Activated T-cell treated with anti-CD3 and anti-CD28 coated beads for 24 hours (primary cell): ENCODE results near the gene THRB.
"Not testable (repeated sequence)": the region's sequence is repeated elsewhere in the genome, so short reads cannot be mapped to it uniquely, and the experiment has no call there.

Experiments used
- DNase-seq: peaks from one replicate; pipeline ENCODE4 v3.0.0-alpha.2; 2020; ENCODE audit warnings: low read depth

The THRB gene

DNA sequence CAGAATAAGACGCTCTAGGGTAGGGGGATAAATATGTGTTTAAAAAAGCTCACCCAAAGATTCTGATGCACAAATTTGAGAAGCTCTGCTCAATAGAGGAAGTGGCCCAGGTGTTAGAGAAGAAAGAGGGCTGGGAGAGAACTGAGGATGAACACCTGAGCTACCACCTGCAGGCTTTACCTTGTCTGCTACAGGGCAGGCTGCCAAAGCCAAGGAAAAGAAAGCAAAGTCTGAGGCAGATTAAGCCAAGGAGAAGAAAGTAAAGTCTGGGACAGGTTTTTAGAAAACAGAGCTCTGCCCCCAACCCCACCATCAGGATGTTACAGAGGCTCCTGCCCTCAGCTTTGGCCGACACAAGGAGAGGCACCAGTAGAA is 92.9 kb downstream of the THRB start:
- no peak for DNase-seq

DNA sequence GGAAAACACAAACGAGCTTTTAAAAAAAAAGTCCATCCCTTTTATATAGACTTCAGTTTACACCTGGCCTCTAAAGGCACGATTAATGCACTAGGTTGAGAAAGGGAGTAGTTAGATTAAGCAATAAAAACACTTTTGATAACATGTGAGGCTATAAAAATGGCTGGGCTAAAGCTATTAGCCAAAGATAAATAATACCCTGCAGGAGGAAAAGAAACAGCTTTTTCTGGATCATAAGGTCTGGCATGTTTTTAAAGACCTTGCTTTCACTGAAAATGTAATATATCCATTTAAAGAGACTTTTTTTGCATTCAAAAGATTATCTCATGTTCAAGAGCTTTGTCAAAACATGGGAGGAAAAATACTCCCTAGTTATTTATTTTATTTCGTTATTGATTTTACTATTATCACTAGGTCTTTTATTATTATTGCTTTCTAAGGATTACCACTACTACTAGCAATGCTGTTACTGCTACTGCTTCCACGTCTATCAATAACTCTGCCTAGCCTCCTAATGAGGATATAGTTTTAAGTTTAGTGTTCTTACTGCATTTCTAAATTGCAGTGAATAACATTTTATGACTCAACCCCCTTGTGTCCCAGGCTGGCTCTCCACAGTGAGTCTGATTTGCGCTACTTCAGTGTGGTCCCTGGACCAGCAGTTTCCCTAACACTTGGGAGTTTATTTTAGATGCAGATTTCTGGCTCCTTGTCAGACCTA is 93.4 kb downstream of the THRB start:
- DNase-seq = no peak

DNA sequence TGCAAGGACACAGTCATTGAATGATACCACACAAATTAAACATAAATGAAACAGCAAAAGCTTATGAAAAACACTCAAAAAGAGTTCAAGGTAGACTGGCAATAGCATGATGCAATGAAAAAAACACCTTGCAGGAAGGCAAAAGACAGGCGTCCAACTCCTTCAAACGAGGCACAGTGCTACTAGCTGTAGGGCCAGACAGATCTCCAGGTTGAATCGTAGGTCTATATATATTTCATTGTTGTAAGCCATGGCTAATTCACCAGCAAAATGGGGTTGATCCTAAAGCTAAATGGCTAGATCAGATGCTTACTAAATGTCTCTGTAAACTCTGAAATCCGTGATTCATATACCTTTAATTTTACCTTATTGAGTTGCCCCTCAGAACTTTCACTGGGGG is 94.2 kb downstream of the THRB start:
- DNase-seq = no peak

DNA sequence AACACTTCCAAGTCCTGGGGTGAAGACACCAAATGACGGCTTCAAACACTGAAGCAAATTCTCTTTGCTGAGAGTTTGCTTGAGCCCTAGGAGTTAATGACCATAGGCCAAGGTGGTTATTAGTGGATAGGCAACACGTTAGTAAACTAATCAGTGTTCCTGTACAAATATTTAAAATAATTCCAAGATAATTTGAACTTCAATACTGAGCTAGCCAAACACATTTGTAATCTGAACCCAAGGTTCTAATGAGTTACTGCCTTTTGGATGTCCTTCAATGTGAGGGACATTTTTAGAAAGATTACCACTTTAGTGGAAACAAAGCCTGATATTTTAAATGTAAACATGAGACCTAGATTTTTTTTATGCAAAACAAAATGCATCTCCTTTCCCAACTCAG is 94.6 kb downstream of the THRB start:
- no peak for DNase-seq

- DNase-seq = no peak
Measured at GRCh38 chr3:24399614-24400013, 95.0 kb downstream of the THRB start.

DNA sequence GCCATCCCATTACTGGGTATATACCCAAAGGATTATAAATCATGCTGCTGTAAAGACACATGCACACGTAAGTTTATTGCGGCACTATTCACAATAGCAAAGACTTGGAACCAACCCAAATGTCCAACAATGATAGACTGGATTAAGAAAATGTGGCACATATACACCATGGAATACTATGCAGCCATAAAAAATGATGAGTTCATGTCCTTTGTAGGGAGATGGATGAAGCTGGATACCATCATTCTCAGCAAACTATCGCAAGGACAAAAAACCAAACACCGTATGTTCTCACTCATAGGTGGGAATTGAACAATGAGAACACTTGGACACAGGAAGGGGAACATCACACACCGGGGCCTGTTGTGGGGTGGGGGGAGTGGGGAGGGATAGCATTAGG is 95.9 kb downstream of the THRB start:
- DNase-seq = not testable (repeated sequence)

DNA sequence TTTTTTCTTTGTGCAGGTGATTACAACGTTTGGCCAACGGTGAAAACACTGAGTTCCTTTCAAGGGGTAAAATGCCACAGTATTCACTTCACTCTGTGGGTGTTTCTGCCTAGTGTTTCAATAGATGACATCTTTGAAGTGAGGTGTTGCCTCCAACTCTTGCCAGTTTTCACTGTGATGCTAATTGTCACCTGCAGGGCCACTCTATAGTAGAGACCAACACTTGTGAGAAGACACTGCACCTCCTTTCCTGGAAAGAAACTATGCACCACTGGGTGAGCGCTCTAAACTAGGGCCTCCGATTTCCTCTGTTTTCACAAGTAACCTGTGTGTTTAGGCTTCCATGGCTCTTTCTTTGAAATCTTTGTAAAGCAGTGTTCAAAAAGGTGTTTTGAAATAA is 98.3 kb downstream of the THRB start:
- no peak for DNase-seq

- DNase-seq = no peak
Measured at GRCh38 chr3:24394754-24395153, 99.9 kb downstream of the THRB start.

- DNase-seq = no peak
Measured at GRCh38 chr3:24393316-24393715, 101.3 kb downstream of the THRB start.

GRCh38 chr3:24390169-24391130 is 104.2 kb downstream of the THRB start:
- DNase-seq = no peak

DNA sequence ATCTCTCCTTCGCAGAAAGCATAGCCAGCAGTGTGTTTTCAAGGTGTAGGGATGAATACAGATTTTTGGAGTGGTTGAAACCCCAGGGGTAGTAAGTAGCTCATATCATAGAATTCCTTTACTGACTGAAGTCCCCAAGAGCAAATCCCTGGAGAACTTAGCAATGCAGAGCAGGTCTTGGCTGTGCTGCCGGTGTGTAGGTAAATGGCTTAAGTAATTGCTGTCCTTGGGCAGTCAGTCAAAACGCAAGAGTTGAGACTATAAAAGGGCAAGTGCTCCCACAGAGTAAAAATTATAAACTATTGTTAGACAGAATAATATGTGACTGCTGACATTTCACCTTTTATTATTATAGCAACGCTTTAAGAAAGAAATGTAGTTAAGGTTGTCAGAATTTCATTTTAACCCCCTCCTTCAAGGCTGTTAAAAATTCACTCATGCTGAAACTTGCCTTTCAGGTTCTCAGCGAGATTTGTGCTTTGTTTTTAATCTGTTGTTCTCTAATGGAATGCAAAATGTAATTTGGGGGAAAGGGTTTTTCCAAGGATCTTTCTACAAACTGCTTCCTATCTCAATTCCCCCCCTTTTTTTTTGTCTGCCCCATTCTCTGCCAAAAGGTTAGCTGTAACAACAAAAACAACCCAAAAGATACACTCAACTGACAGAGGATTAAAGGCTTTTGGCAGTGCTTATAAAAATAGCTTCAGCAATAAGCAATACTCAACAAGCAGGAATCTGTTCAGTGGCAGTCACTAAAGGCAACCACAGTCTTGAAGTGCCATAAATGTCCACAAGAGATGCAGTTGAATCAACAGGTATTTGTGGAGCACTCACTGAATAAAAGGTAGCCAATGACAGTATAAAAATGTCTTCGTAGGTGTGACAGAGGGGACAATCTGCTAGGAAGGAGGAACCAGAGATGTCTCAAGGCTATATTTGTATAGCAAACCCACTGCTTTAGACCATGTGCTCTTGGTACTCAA is 105.3 kb downstream of the THRB start:
- no peak for DNase-seq

DNA sequence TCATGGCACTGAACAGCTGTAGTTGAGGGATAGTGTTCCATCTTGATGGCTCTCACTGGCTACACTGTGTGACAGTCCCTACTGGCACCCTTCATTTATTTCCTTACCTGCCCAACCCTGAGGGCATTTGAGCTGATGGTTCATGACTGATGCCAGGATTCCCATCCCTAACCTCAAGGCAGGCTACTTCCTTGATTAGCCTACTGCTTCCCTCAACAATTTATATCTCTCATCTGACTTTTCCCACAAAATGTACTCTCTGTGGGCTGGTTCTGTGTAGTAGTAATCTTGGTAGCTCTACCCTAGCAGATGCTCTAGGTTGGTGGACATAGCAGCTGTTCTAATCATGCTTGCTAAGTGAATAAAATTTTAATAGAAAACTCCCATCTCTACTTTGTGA is 106.0 kb downstream of the THRB start:
- DNase-seq = no peak

DNA sequence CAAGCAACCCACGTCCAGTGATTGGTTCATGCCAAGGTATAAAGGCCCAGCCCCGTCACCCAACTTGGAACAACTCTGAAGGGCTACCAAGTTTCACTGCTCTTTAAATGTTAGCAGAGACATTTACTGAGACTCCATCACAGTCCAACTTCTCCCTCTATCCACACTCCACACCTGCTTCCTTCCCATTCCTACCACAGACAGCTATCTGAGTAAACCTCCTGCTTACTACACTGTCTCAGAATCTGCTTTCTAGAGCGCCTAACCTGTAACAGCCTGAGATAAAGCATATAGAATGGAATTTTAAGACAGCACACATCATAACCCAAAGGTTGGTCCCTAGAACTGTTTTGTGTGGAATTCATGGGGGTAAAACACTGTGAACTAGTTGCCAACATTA is 106.5 kb downstream of the THRB start:
- DNase-seq = no peak

DNA sequence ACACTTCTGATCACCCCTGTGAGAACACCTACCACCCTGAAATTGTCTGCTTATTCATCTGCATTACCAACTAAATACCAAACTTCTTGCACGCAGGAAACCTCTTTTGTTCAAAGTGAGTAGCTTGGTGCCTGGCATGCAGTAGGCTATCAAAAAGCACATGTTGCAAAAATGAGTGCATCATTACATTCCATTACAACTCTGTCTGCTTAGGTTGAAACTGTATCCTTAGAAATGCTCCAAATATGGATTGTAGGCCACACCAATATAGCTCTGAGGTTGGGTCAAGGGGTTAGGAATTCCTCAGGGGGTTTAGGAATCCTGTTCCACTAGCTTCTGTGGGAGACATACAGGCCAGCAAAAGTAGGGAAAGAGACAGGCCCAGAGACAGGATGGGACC is 107.2 kb downstream of the THRB start:
- DNase-seq = no peak

DNA sequence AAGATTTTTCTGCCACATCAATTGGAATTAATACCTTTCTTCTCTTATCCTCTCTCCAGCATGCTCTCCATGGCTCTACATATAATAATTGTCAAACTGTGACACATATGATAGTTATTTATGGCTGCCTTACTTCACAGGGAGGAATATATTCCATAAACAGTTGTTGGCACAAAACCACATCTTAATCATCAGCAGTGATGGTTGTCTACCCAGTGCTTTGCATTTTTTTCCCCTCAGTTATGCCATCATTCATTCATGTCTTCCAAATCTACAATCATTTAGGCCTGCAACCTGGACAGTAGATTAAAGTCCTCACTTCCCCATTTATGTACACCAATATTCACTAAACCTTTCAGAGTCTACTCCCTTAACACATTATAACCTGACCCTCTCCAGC is 107.7 kb downstream of the THRB start:
- DNase-seq = no peak

GRCh38 chr3:24386458-24386857 is 108.2 kb downstream of the THRB start:
- no peak for DNase-seq

DNA sequence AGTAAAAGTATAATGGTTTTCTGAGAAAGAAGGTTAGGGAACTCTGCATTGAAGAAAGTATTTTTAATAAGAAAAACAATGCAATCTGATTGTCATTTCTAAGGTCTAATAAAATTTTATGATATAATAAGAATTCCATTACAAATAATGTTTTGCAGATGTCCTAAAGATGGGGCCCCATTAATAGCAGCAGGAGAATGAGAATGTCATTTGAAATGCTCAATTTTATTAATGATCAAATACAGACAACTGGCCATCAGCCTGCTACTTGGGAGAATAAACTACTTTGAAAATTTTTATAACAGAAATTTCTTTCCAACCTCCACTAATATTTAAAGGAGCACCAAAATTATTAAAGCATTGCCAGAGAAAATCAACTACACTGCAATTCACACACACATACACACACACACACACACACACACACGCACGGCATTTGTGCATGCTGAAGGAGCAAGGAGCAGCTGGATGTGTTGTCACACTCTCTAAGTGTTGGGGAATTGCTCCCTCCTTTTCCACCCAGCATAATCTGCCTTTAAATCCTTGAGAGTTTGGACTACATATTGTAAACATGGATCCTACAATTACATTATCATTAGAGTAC is 109.5 kb downstream of the THRB start:
- no peak for DNase-seq

DNA sequence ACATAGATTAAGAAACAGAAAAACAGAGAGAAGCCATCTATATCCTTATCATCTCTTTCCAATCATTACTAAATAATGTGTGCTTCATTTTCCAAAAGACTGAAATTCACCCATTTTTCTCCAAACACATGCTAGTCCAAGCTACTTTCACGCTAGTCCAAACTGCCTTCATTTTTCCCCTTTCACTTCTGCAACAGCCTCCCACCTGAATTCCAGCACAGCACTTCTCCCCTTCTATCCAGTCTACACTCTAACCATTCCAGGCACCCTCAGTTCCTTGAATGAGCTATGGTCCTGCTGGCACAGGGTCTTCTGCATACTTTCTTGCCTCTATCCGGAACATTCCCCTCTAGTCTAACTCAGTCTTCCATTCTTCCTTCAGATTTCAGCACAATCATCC is 112.0 kb downstream of the THRB start:
- DNase-seq = no peak

GRCh38 chr3:24379936-24380335 is 114.7 kb downstream of the THRB start:
- no peak for DNase-seq

GRCh38 chr3:24378313-24378712 is 116.3 kb downstream of the THRB start:
- DNase-seq = no peak

- DNase-seq = no peak
Measured at GRCh38 chr3:24377218-24377993, 117.2 kb downstream of the THRB start.
